Astrocyte (in vitro differentiated cells and primary cell): ENCODE data around the gene SREBF1. TPM values are rescaled to one million over a fixed set of nuclear protein-coding genes. Genes with fewer than 3 reads are reported as not detected.

Experiments
- DNase-seq: peaks from one replicate; pipeline ENCODE4 v3.0.0-alpha.2; 2010; ENCODE audit warnings: low read depth
- FAIRE-seq: peaks from 2 replicates; lab custom pipeline; 2011; peaks lifted over from hg19 to GRCh38; lab: Jason Lieb, UNC
- H2AFZ ChIP-seq: 2 replicates; pipeline ENCODE4 v1.6.0; 2012; ENCODE audit warnings: low read depth, low read length, inconsistent platforms
- H3K27ac ChIP-seq: 2 replicates; pipeline ENCODE4 v1.5.1; 2011; ENCODE audit warnings: low read depth, low read length, inconsistent platforms
- H3K27me3 ChIP-seq: 2 replicates; pipeline ENCODE4 v1.6.0; 2011; ENCODE audit warnings: low read length, inconsistent platforms; ENCODE audit not compliant: insufficient read depth
- H3K36me3 ChIP-seq: 2 replicates; pipeline ENCODE4 v1.5.1; 2011; ENCODE audit warnings: low read length, inconsistent platforms; ENCODE audit not compliant: insufficient read depth
- H3K4me1 ChIP-seq: 2 replicates; pipeline ENCODE4 v1.5.1; 2011; ENCODE audit warnings: low read length, inconsistent platforms; ENCODE audit not compliant: insufficient read depth
- H3K4me2 ChIP-seq: 2 replicates; pipeline ENCODE4 v1.6.0; 2012; ENCODE audit warnings: low read length, inconsistent platforms
- H3K4me3 ChIP-seq: 2 replicates; pipeline ENCODE4 v1.5.1; 2011; ENCODE audit warnings: low read depth, mild to moderate bottlenecking, low read length, inconsistent platforms; ENCODE audit not compliant: insufficient read depth
- H3K79me2 ChIP-seq: 2 replicates; pipeline ENCODE4 v1.6.0; 2012; ENCODE audit warnings: mild to moderate bottlenecking, low read length, inconsistent platforms; ENCODE audit not compliant: insufficient read depth
- H3K9ac ChIP-seq: 2 replicates; pipeline ENCODE4 v1.6.0; 2012; ENCODE audit warnings: mild to moderate bottlenecking, low read length, inconsistent platforms
- H3K9me3 ChIP-seq: 2 replicates; pipeline ENCODE4 v1.5.1; 2012; ENCODE audit warnings: low read depth, mild to moderate bottlenecking, low read length, inconsistent platforms; ENCODE audit not compliant: insufficient read depth
- H4K20me1 ChIP-seq: 2 replicates; pipeline ENCODE4 v1.6.0; 2012; ENCODE audit warnings: low read length, inconsistent platforms; ENCODE audit not compliant: insufficient read depth
- H3K27ac Mint-ChIP-seq: one replicate; pipeline ENCODE4 v1.8.0; 2021; ENCODE audit warnings: mild to moderate bottlenecking, mixed read lengths; ENCODE audit not compliant: unreplicated experiment
- H3K27me3 Mint-ChIP-seq: one replicate; pipeline ENCODE4 v1.8.0; 2021; ENCODE audit warnings: low read depth, mixed read lengths; ENCODE audit not compliant: unreplicated experiment
- H3K36me3 Mint-ChIP-seq: one replicate; pipeline ENCODE4 v1.8.0; 2021; ENCODE audit warnings: low read depth, mixed read lengths; ENCODE audit not compliant: unreplicated experiment
- H3K4me1 Mint-ChIP-seq: one replicate; pipeline ENCODE4 v1.8.0; 2021; ENCODE audit warnings: low read depth, mixed read lengths; ENCODE audit not compliant: unreplicated experiment
- H3K4me3 Mint-ChIP-seq: one replicate; pipeline ENCODE4 v1.8.0; 2021; ENCODE audit warnings: mild to moderate bottlenecking, moderate library complexity, mixed read lengths; ENCODE audit not compliant: unreplicated experiment
- H3K9me3 Mint-ChIP-seq: one replicate; pipeline ENCODE4 v1.8.0; 2021; ENCODE audit warnings: mild to moderate bottlenecking, mixed read lengths; ENCODE audit not compliant: unreplicated experiment
- EZH2 ChIP-seq: IDR thresholded peaks from 2 replicates; pipeline ENCODE4 v1.6.1; 2012; ENCODE audit warnings: mild to moderate bottlenecking, low read length, inconsistent platforms; ENCODE audit not compliant: insufficient read depth
- total RNA-seq: library from RNA; stranded (reverse); gene quantifications from 2 replicates; pipeline ENCODE4 v1.2.1, GENCODE V29; 2021
- TF ChIP-seq, protein P1 (sequence below): IDR thresholded peaks from 2 replicates; pipeline ENCODE4 v1.5.1; 2011; ENCODE audit warnings: low read depth, mild to moderate bottlenecking, inconsistent platforms, low read length, moderate library complexity; ENCODE audit not compliant: insufficient read depth

The SREBF1 gene
- total RNA-seq, 1 donor from 2014 or later: 65.6 TPM

DNA sequence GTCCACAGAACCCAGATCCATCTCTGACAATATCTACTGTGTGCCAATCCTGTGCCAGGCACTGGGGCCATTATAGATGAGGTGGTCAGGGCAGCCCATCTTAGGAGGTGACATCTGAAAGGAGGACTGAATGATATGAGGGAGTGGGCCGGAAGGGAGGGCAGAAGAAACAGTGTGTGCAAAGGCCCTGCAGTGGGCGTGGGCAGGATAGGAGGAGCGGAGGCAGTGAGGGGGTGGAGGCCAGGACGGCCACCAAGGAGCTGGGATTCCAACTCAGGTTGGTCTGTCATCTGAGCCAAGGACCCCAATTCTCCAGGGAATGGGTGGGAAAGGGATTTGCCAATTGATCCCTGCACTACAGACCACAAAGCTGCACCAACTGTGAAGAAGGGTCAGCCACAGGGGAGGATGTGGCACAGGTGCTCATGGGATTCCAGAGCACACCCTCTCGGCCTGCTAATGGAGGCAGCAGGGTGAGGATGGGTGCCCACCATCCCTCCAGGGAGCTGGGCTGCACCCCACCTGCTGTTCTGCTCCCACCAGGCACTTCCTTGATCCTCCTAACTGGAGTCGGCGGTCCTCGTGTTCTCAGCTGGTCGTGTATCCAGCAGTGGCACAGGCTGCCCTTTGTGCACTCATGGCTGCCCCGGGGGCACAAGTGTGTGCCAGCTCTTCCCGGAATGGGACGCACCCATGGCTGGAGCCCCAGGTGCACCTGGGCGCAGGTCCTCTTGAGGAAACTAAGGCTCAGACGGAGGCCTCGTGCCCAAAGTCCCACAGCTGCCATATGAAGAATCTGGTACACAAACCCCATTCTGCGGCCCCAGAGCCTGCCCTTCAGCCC is 9.6 kb downstream of the SREBF1 start:
- peaks cover 22% of the 10 kb centered on the region for H3K4me1 Mint-ChIP-seq
- TF ChIP-seq, protein P1, sequence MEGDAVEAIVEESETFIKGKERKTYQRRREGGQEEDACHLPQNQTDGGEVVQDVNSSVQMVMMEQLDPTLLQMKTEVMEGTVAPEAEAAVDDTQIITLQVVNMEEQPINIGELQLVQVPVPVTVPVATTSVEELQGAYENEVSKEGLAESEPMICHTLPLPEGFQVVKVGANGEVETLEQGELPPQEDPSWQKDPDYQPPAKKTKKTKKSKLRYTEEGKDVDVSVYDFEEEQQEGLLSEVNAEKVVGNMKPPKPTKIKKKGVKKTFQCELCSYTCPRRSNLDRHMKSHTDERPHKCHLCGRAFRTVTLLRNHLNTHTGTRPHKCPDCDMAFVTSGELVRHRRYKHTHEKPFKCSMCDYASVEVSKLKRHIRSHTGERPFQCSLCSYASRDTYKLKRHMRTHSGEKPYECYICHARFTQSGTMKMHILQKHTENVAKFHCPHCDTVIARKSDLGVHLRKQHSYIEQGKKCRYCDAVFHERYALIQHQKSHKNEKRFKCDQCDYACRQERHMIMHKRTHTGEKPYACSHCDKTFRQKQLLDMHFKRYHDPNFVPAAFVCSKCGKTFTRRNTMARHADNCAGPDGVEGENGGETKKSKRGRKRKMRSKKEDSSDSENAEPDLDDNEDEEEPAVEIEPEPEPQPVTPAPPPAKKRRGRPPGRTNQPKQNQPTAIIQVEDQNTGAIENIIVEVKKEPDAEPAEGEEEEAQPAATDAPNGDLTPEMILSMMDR: no peak
- TF ChIP-seq EZH2: no peak
- no peaks in the 10 kb centered on the region for H3K27me3 Mint-ChIP-seq
- Histone ChIP-seq H3K4me1 (peaks cover 34% of the 10 kb centered on the region), H4K20me1 (peaks cover 84% of the 10 kb centered on the region), H3K9me3 (no peaks in the 10 kb centered on the region), H3K79me2 (peaks cover 87% of the 10 kb centered on the region), H3K4me2 (no peak overlapping the region), H3K27me3 (no peaks in the 10 kb centered on the region), H2AFZ (no peak overlapping the region), H3K36me3 (no peaks in the 10 kb centered on the region), H3K27ac (no peak overlapping the region), H3K9ac (no peak overlapping the region), H3K4me3 (no peak overlapping the region)
- FAIRE-seq (no peak), DNase-seq (no peak)
- no peaks in the 10 kb centered on the region for H3K9me3 Mint-ChIP-seq
- no peak overlapping the region for H3K27ac Mint-ChIP-seq
- H3K4me3 Mint-ChIP-seq: no peak overlapping the region
- H3K36me3 Mint-ChIP-seq: peaks cover 8% of the 10 kb centered on the region

DNA sequence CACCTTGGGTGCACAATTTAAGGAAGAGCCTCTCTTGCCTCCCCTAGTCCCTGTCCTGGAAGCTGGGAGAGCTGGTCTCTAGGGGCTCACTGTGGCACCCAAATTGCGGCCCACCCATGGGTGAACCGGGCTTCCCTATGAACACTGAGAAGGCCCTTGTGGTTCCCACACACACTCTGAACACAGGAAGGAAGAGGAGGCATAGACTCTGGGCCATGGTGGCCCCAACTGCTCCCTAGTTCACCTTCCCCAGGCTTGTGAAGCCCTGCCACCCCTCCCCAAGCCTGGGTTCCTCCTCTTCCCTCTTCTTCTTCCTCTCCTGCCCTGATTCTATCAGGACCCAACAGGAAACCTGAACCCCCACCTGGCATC is 10.5 kb downstream of the SREBF1 start:
- H3K4me1 ChIP-seq: peaks cover 33% of the 10 kb centered on the region
- peaks cover 3% of the 10 kb centered on the region for H3K36me3 Mint-ChIP-seq
- H3K9me3 ChIP-seq: no peaks in the 10 kb centered on the region
- H3K4me2 ChIP-seq: no peak overlapping the region
- no peak for TF ChIP-seq EZH2
- TF ChIP-seq, protein P1: no peak
- H3K9me3 Mint-ChIP-seq: no peaks in the 10 kb centered on the region
- no peak overlapping the region for H3K9ac ChIP-seq
- no peak overlapping the region for H3K27ac ChIP-seq
- H3K27ac Mint-ChIP-seq: no peak overlapping the region
- no peak for FAIRE-seq
- H4K20me1 ChIP-seq: peaks cover 84% of the 10 kb centered on the region
- no peak overlapping the region for H2AFZ ChIP-seq
- H3K4me1 Mint-ChIP-seq: peaks cover 22% of the 10 kb centered on the region
- no peak overlapping the region for H3K4me3 ChIP-seq
- no peaks in the 10 kb centered on the region for H3K27me3 ChIP-seq
- H3K4me3 Mint-ChIP-seq: no peak overlapping the region
- no peak for DNase-seq
- H3K36me3 ChIP-seq: no peaks in the 10 kb centered on the region
- H3K79me2 ChIP-seq: peaks cover 87% of the 10 kb centered on the region
- H3K27me3 Mint-ChIP-seq: no peaks in the 10 kb centered on the region
